Measurements from ENCODE around the gene FTO.
A peak's percentile ranks its signal among the peaks of the same experiment; 100 is the strongest.

FTO gene

GRCh38 chr16:53998024-53998810 is 294.3 kb downstream of the FTO start:
- DNase-seq (ENCODE audit: low spot score): no peak
- no peak for FAIRE-seq

GRCh38 chr16:53998966-53999522 is 295.1 kb downstream of the FTO start:
- DNase-seq (ENCODE audit: low spot score) (no peak), FAIRE-seq (no peak)

- no peak for DNase-seq (ENCODE audit: low spot score)
- no peak for FAIRE-seq
Observed at GRCh38 chr16:53999841-54000240, 295.9 kb downstream of the FTO start.

- DNase-seq (ENCODE audit: low spot score) (no peak), FAIRE-seq (no peak)
Observed at GRCh38 chr16:54000361-54000760, 296.4 kb downstream of the FTO start.

- DNase-seq (ENCODE audit: low spot score): no peak
- no peak for FAIRE-seq
Observed at GRCh38 chr16:54006693-54007092, 302.7 kb downstream of the FTO start.

GRCh38 chr16:54007504-54007903 is 303.5 kb downstream of the FTO start:
- DNase-seq (ENCODE audit: low spot score): no peak
- no peak for FAIRE-seq

GRCh38 chr16:54009464-54010176 is 305.7 kb downstream of the FTO start:
- no peak for DNase-seq (ENCODE audit: low spot score)
- no peak for FAIRE-seq

- no peak for DNase-seq (ENCODE audit: low spot score)
- no peak for FAIRE-seq
Observed at GRCh38 chr16:54015147-54015546, 311.2 kb downstream of the FTO start.

GRCh38 chr16:54022362-54022761 is 318.4 kb downstream of the FTO start:
- no peak for FAIRE-seq

GRCh38 chr16:54026456-54026855 is 322.5 kb downstream of the FTO start:
- no peak for DNase-seq (ENCODE audit: low spot score)
- FAIRE-seq: no peak

More at GRCh38 chr16:54022362-54022761, 318.4 kb downstream of the FTO start:
- no peak for DNase-seq (ENCODE audit: low spot score)

GRCh38 chr16:54027062-54027461 is 323.1 kb downstream of the FTO start:
- FAIRE-seq (no peak), DNase-seq (ENCODE audit: low spot score) (no peak)

- FAIRE-seq (no peak), DNase-seq (ENCODE audit: low spot score) (no peak)
Observed at GRCh38 chr16:54027558-54027957, 323.6 kb downstream of the FTO start.

GRCh38 chr16:54027995-54028394 is 324.0 kb downstream of the FTO start:
- no peak for FAIRE-seq
- DNase-seq (ENCODE audit: low spot score): no peak

- DNase-seq (ENCODE audit: low spot score) (no peak), FAIRE-seq (no peak)
Observed at GRCh38 chr16:54030451-54030850, 326.5 kb downstream of the FTO start.

- DNase-seq (ENCODE audit: low spot score): peak; percentile 41
- no peak for FAIRE-seq
Observed at GRCh38 chr16:54031107-54031760, 327.3 kb downstream of the FTO start.

GRCh38 chr16:54033747-54034146 is 329.8 kb downstream of the FTO start:
- FAIRE-seq (no peak), DNase-seq (ENCODE audit: low spot score) (no peak)

- FAIRE-seq: no peak
- no peak for DNase-seq (ENCODE audit: low spot score)
Observed at GRCh38 chr16:54034684-54035083, 330.7 kb downstream of the FTO start.

- DNase-seq (ENCODE audit: low spot score): no peak
- no peak for FAIRE-seq
Observed at GRCh38 chr16:54040480-54040879, 336.5 kb downstream of the FTO start.

- FAIRE-seq: no peak
- no peak for DNase-seq (ENCODE audit: low spot score)
Observed at GRCh38 chr16:54040975-54041374, 337.0 kb downstream of the FTO start.

GRCh38 chr16:54048586-54049495 is 344.9 kb downstream of the FTO start:
- DNase-seq (ENCODE audit: low spot score) (no peak), FAIRE-seq (no peak)
